ENCODE data around the gene SERPINH1.
"Not testable (repeated sequence)": the region's sequence is repeated elsewhere in the genome, so short reads cannot be mapped to it uniquely, and the experiment has no call there.

SERPINH1 gene

DNA sequence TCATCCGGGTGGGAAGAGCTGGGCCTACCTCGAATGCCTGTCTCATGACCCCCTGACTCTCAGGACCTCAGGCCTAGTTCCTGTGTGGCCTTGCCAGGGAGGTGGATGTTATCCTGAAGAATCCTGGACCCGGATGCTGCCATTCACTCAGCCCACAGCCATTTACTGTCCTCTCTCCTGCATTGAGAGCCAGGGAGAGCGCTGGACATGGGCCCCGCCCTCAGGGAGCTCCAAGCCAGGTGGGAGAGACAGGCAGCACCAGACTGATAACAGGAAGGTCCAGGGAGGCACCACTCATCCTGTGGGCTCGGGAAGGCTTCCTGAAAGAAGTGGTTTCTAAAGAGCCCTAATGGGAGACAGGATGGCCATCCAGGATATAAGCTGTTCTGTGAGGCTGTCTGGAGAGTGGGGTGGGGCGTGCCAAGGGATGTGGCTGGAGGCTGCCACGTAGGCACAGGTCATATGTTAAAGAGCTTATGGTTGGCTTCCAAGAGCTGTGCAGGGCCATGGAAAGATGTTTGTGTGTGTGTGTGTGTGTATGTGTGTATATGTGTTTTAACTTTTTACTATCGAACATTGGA lies 8.6 kb downstream of the SERPINH1 start:
- Mint-ChIP-seq H3K27ac (no peak overlapping the region), H3K4me1 (peaks cover 5% of the 10 kb centered on the region), H3K27me3 (no peaks in the 10 kb centered on the region), H3K4me3 (no peak overlapping the region), H3K36me3 (ENCODE audit: low read depth) (peaks cover 11% of the 10 kb centered on the region), H3K9me3 (no peaks in the 10 kb centered on the region)
- no peak for DNase-seq
- no peak for ATAC-seq

DNA sequence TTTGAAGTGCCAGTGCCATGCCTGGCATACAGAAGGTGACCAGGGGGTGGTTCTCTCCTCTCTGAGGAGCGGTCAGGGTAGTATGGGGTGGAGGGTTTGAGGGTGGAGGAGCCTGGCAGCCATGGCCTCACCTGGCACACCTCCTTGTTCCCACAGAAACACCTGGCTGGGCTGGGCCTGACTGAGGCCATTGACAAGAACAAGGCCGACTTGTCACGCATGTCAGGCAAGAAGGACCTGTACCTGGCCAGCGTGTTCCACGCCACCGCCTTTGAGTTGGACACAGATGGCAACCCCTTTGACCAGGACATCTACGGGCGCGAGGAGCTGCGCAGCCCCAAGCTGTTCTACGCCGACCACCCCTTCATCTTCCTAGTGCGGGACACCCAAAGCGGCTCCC lies 9.6 kb downstream of the SERPINH1 start:
- no peaks in the 10 kb centered on the region for H3K9me3 Mint-ChIP-seq
- H3K4me3 Mint-ChIP-seq = no peak overlapping the region
- H3K27ac Mint-ChIP-seq = no peak overlapping the region
- no peaks in the 10 kb centered on the region for H3K27me3 Mint-ChIP-seq
- DNase-seq = no peak
- peaks cover 6% of the 10 kb centered on the region for H3K4me1 Mint-ChIP-seq
- peaks cover 11% of the 10 kb centered on the region for H3K36me3 Mint-ChIP-seq (ENCODE audit: low read depth)
- no peak for ATAC-seq

DNA sequence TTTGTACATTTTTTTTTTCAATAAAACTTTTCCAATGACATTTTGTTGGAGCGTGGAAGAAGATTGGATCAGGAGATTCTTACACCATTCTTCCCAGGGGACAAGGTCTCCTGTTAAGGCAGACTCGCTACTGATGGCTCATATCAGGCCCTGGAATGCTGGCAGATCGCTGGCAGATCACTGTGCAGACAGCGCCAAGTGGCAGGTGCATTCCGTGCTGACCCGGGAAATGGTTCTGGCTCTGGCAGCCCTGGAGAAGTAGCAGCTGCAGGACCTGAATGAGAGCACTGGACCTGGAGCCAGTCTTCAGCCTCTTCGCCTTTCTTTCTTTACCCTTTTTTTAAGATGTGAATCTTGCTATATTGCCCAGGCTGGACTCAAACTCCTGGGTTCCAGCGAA lies 10.7 kb downstream of the SERPINH1 start:
- DNase-seq (no peak), ATAC-seq (no peak)
- H3K36me3 Mint-ChIP-seq (ENCODE audit: low read depth) = peaks cover 7% of the 10 kb centered on the region
- no peak overlapping the region for H3K27ac Mint-ChIP-seq
- H3K27me3 Mint-ChIP-seq = no peaks in the 10 kb centered on the region
- H3K9me3 Mint-ChIP-seq = no peaks in the 10 kb centered on the region
- H3K4me3 Mint-ChIP-seq = no peak overlapping the region
- H3K4me1 Mint-ChIP-seq = peaks cover 9% of the 10 kb centered on the region

DNA sequence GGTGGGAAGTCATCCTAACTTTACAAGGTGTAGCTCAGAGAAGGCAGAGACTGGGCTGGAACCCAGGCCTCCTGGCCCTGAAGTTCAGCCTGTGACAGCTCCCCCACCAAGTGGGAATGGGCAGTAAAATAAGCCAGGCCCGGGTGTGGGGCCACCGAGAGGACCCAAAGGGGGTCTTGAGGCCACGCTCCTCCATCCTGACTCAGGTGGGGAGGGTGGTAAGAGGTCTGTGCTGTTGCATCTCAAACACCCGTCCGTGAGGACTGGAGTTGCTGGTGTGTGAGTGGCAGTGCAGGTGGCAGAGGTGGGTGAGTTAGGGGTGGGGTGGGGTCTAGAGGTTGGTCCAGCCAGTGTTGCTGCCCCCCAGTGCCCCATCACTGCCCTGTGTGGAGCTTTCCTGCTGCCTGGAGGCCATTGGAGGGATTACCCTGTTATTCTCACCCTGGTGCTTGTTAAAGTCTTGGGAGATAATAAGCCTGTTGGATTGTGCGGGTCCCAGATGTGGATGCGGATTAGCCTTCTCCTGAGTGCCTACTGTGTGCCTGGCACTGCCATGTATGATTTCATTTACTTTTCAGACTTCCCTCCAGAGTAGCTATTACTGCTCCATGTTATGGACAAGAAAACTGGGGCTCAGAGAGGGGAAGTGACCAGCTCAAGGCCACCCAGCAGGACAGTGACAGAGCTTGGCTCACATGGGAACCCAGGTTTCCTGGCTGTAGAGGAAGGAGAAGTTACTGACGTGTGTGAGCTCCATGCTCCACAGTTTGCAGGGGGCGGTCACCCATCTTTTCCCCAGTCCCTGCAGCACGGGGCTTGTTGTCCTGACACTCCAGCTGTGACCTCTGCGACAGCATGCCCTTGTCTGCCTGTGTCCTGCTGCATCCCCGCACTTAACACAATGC lies 12.9 kb downstream of the SERPINH1 start:
- DNase-seq (no peak), ATAC-seq (no peak)
- Mint-ChIP-seq H3K27me3 (no peaks in the 10 kb centered on the region), H3K9me3 (no peaks in the 10 kb centered on the region), H3K4me3 (no peak overlapping the region), H3K27ac (no peak overlapping the region), H3K4me1 (peaks cover 9% of the 10 kb centered on the region), H3K36me3 (ENCODE audit: low read depth) (no peaks in the 10 kb centered on the region)

DNA sequence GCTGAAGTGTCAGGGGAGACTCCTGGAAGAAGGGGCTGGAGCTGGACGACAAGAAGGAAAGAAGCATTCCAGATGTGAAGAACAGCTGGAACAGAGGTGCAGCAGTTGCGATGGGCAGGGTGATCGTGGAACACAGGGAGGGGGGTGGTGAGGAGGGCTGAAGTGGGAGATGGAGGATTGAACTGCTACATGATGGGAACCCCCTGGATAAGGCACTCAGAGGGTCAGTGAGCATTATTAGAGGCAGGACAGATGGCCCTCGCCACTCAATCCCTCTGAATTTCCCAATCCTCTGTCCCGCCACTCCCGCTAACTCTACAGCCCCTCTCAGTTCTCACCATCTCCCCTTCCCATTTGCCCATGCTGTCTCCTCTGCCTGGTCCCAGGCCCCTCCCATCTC lies 14.0 kb downstream of the SERPINH1 start:
- no peaks in the 10 kb centered on the region for H3K27me3 Mint-ChIP-seq
- peaks cover 9% of the 10 kb centered on the region for H3K4me1 Mint-ChIP-seq
- H3K27ac Mint-ChIP-seq = no peak overlapping the region
- no peaks in the 10 kb centered on the region for H3K9me3 Mint-ChIP-seq
- no peak for ATAC-seq
- H3K36me3 Mint-ChIP-seq (ENCODE audit: low read depth) = no peaks in the 10 kb centered on the region
- no peak overlapping the region for H3K4me3 Mint-ChIP-seq
- DNase-seq = no peak

DNA sequence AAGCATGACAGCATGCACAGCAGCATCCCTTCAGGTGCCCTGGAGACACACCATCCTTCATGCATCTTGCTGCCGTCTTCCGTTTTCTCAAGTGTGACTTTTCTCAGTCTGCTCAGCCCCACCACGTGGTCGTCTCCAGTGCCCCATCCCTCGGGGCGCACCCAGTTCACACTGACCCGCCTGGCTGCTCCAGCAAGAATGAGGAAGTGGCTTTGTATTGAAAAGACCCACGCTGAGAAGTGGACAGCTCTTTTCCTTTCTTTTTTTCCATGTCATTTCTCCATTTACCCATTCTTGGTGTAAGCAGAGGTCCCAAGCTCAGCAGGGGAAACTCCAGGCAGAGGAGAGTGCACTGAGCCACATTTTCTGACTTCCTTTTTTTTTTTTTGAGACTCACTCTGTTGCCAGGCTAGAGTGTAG lies 14.5 kb downstream of the SERPINH1 start:
- Mint-ChIP-seq H3K27ac (no peak overlapping the region), H3K36me3 (ENCODE audit: low read depth) (no peaks in the 10 kb centered on the region), H3K4me1 (peaks cover 9% of the 10 kb centered on the region), H3K4me3 (no peak overlapping the region), H3K27me3 (no peaks in the 10 kb centered on the region), H3K9me3 (no peaks in the 10 kb centered on the region)
- ATAC-seq = peak; percentile 20
- peak; percentile 24 for DNase-seq

DNA sequence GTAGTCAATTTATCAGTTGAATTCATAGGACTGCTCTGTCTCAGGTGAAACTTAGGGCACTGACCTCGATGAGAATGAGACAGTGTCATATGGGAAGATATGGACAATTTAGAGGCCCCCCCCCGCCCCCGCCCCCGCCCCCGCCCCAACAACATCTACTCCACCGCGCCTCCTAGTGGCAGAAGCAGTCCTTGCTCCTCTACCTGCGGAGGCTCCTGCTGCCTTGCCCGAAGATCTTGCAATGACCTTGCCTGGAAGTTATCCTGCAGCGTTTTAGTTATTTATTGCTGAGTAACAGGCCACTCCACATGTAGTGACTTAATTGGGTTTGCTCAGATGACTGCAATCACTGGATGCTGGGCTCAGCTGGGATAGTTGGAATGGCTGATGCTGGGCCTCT lies 15.2 kb downstream of the SERPINH1 start:
- ATAC-seq (no peak), DNase-seq (peak; percentile 68)
- Mint-ChIP-seq H3K9me3 (no peaks in the 10 kb centered on the region), H3K27ac (no peak overlapping the region), H3K4me3 (no peak overlapping the region), H3K27me3 (no peaks in the 10 kb centered on the region), H3K36me3 (ENCODE audit: low read depth) (no peaks in the 10 kb centered on the region), H3K4me1 (peaks cover 14% of the 10 kb centered on the region)

DNA sequence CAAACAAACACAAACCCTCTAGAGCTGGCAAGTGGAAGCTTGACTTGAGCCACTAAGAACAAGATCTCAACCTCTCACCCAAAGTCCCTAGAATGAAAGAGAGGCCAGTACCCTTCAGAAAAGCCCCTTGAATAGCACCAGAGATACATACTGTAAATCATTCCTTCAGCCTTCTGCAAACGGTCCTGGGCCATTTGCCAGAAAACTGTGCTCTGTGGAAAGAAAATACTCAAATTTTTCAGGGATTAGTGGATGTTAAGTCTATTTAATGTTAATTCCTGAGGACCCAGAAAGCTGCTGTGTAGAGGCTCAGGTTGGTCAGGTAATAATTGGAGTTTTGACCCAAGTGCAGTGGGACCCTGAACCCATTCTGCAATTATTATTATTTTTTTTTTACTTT lies 16.9 kb downstream of the SERPINH1 start:
- Mint-ChIP-seq H3K4me1 (peaks cover 24% of the 10 kb centered on the region), H3K4me3 (no peak overlapping the region), H3K27ac (no peak overlapping the region)

DNA sequence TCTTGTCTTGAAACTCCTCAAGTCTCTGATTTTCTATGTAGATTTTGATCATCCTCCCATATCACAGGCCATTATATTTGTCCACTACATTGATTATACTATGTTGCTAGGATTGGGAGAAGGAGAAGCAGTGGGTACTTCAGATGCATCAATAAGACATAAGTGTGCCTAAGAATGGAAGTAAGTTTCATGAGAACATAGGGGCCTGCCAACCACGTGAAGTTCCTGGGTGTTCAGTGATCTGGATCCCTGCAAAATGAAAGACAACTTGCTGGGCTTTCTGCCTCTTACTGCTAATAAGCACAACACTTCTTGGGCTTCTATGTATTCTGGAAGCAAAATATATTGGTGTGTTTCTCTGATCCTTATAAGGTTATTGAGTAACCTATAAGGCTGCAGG lies 17.8 kb downstream of the SERPINH1 start:
- H3K27ac Mint-ChIP-seq = no peak overlapping the region
- H3K27me3 Mint-ChIP-seq = no peaks in the 10 kb centered on the region
- H3K4me3 Mint-ChIP-seq = no peak overlapping the region
- DNase-seq (no peak), ATAC-seq (no peak)
- H3K9me3 Mint-ChIP-seq = no peaks in the 10 kb centered on the region
- no peaks in the 10 kb centered on the region for H3K36me3 Mint-ChIP-seq (ENCODE audit: low read depth)
- peaks cover 28% of the 10 kb centered on the region for H3K4me1 Mint-ChIP-seq

More for the DNA sequence above, 16.9 kb downstream of the SERPINH1 start:
- DNase-seq = no peak
- no peak for ATAC-seq
- no peaks in the 10 kb centered on the region for H3K36me3 Mint-ChIP-seq (ENCODE audit: low read depth)
- H3K27me3 Mint-ChIP-seq = no peaks in the 10 kb centered on the region
- no peaks in the 10 kb centered on the region for H3K9me3 Mint-ChIP-seq

DNA sequence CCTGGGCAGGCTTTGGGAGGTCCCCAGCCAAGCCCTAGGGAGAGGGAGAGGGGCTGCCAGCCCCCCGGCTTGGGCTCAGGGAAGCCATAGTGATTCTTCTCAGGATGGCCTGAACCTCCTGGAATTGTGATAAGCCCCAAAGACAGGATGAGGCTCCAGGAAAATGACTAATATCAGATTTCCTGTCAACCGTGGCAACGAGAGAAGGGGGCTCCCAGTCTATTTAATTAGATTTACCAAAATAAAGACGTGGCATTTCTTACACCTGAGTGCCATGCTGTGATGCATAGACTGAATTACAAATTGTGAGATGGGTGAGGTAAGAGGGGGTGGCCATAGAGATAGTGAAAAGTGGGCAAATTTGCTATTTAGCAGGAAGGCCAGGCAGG lies 20.4 kb downstream of the SERPINH1 start:
- ATAC-seq (peak; percentile 6), DNase-seq (no peak)
- no peaks in the 10 kb centered on the region for H3K9me3 Mint-ChIP-seq

DNA sequence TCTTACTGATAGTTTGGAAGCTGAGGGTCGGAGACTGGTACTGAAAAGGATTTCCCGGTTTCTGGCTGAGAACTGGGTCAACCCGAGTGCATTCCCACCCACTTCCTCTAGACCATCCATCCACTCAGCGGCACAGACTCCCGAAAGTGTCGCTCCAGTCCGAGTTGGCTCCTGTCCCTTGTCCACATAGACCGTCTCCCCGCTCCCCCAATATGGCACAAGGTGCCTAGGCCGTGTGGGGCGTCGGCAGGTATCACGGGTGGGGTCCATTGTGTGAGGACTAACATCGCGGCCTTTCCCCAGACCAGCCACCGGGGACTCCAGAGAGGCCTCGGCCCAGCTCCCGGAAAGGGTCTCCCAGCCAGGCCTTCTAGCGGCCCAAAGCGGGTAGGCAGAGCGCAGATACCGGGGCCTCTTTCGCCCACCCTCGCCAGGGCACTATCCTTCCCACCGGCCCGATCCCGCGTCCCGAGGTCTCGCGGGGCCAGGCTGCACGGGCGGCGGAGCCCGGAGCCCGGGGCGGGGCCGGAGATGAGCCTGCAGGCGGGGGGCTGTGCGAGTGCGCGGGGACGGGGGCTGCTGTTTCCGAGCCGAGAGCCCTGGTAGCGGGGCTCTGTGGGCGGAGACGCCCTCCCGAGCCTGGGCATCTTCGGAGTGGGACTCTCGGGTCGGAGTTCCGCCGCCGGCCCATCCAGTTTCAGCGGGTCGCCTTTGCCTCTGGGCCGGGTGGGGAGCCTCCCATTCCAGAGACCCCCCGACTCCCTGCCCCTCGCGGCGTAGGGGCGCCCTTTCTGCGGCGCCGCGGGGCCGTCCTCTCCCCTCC lies 21.1 kb downstream of the SERPINH1 start:
- ATAC-seq (peak; percentile 95), DNase-seq (peak; percentile 74)
- Mint-ChIP-seq H3K27ac (peak overlapping the region; percentile 79), H3K36me3 (ENCODE audit: low read depth) (no peaks in the 10 kb centered on the region), H3K9me3 (no peaks in the 10 kb centered on the region), H3K4me1 (peaks cover 19% of the 10 kb centered on the region), H3K4me3 (peak overlapping the region; percentile 76), H3K27me3 (no peaks in the 10 kb centered on the region)

More for the DNA sequence above, 20.4 kb downstream of the SERPINH1 start:
- Mint-ChIP-seq H3K4me3 (peak overlapping the region; percentile 76), H3K27me3 (no peaks in the 10 kb centered on the region), H3K27ac (peak overlapping the region; percentile 79), H3K4me1 (peaks cover 19% of the 10 kb centered on the region), H3K36me3 (ENCODE audit: low read depth) (no peaks in the 10 kb centered on the region)

DNA sequence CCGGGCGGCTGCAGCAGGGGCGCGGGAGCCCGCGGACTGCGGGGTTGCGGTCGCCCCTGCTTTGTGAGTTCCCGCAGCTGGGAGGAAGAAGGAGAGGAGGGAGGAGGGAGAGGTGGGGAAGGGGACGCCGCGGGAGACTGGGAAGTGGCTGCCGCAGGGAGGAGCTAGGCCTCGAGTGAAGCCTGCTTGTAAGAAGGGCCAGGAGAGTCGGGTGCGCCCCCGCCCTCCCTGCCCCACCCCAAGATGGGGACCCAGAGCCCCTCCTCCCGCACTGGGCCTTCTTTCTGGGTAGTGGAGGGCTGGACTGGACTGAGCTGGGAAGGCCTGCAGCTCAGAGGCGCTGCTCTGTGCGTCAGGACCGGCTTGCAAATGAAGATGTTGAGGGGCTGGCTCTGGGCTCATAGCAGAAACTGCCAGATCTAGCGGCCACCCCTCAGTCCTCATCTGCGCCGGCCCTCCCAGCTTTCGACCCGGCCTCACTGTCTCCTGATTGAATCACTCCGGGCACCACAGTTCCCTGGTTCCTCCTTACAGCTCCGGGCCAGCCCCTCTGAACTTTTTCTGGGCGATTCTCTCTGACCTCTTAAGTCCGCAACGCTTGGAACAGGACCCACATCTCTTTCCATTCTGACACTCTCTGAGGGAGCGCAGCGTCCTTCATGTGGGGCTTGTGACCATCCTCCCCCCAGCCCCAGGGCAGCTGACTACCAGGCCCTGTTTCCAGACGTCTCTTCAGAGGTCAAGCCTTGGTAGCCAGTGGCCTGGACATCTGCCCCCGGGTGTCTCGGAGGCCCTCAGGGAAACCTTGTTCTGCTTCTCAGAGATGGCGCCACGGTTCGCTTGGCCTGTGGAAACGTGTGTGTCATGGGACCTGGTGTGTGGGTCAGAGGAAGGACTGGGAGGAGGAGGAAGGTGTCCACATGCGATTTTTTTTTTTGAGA lies 21.9 kb downstream of the SERPINH1 start:
- ATAC-seq = no peak
- DNase-seq = no peak
- Mint-ChIP-seq H3K27ac (peak overlapping the region; percentile 53), H3K36me3 (ENCODE audit: low read depth) (no peaks in the 10 kb centered on the region), H3K4me3 (peak overlapping the region; percentile 67), H3K27me3 (no peaks in the 10 kb centered on the region), H3K9me3 (no peaks in the 10 kb centered on the region), H3K4me1 (peaks cover 19% of the 10 kb centered on the region)

DNA sequence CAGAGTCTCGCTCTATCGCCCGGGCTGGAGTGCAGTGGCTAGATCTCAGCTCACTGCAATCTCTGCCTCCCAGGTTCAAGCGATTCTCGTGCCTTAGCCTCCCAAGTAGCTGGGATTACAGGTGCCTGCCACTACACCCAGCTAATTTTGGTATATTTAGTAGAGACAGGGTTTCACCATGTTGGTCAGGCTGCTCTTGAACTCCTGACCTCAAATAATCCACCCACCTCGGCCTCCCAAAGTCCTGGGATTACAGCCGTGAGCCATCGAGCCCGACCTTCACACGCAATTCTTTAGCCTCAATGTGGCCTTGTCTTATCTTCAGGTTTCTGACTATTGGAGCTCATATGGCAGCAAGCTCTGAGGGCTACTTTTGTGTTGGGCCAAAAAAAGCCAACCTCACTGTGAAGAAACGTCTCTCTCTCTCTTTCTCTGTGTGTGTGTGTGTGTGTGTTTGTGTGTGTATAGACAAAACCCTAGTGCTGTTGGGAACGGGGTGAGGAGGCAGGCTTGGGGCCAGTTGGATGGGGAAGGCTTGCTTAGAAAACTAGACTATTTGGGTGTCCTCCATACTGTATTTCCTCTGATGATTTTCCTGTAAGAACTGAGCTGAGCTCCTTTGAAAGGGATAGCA lies 22.7 kb downstream of the SERPINH1 start:
- peaks cover 19% of the 10 kb centered on the region for H3K4me1 Mint-ChIP-seq
- not testable (repeated sequence) for DNase-seq; H3K9me3 Mint-ChIP-seq; H3K27me3 Mint-ChIP-seq; H3K36me3 Mint-ChIP-seq (ENCODE audit: low read depth); H3K27ac Mint-ChIP-seq; ATAC-seq
- peak overlapping the region; percentile 67 for H3K4me3 Mint-ChIP-seq
